ENCODE data around the gene PLCG2. TPM values are rescaled to one million over a fixed set of nuclear protein-coding genes. Genes with fewer than 3 reads are reported as not detected.

PLCG2 gene
- polyA plus RNA-seq, 1 donor from 2014 or later, result 123 TPM

GRCh38 chr16:81888520-81889394 is 109.7 kb downstream of the PLCG2 start:
- H3K9me3 Mint-ChIP-seq, result no peaks in the 10 kb centered on the region

GRCh38 chr16:81891736-81892364 is 112.8 kb downstream of the PLCG2 start:
- H3K27me3 Mint-ChIP-seq, result no peaks in the 10 kb centered on the region
- no peaks in the 10 kb centered on the region for H3K9me3 Mint-ChIP-seq
- H3K27ac Mint-ChIP-seq, result peak overlapping the region; percentile 23 to 51 (median 34)
- H3K36me3 Mint-ChIP-seq, result peaks cover 8% of the 10 kb centered on the region
- no peak overlapping the region for H3K4me3 Mint-ChIP-seq
- peaks cover 0 to 4% (median 2%) of the 10 kb centered on the region in 3 donors for H3K4me1 Mint-ChIP-seq

More at GRCh38 chr16:81888520-81889394, 109.7 kb downstream of the PLCG2 start:
- H3K4me3 Mint-ChIP-seq, result no peak overlapping the region
- peaks cover 4% of the 10 kb centered on the region for H3K36me3 Mint-ChIP-seq
- H3K27ac Mint-ChIP-seq, result peak overlapping the region in 1 of 3 donors; percentile 43
- H3K27me3 Mint-ChIP-seq, result no peaks in the 10 kb centered on the region
- peaks cover 4 to 10% (median 6%) of the 10 kb centered on the region in 3 donors for H3K4me1 Mint-ChIP-seq

GRCh38 chr16:81894592-81894991 is 115.5 kb downstream of the PLCG2 start:
- Mint-ChIP-seq H3K4me1 (no peaks in the 10 kb centered on the region), H3K4me3 (no peak overlapping the region), H3K27me3 (no peaks in the 10 kb centered on the region), H3K9me3 (no peaks in the 10 kb centered on the region), H3K27ac (no peak overlapping the region), H3K36me3 (peaks cover 6% of the 10 kb centered on the region)

- H3K36me3 Mint-ChIP-seq, result peaks cover 5% of the 10 kb centered on the region
- H3K4me1 Mint-ChIP-seq, result no peaks in the 10 kb centered on the region
- peak overlapping the region in 2 of 3 donors; percentile 27 to 67 for H3K27ac Mint-ChIP-seq
- H3K4me3 Mint-ChIP-seq, result no peak overlapping the region
- H3K9me3 Mint-ChIP-seq, result no peaks in the 10 kb centered on the region
- no peaks in the 10 kb centered on the region for H3K27me3 Mint-ChIP-seq
Observed at GRCh38 chr16:81896902-81897301, 117.8 kb downstream of the PLCG2 start.

GRCh38 chr16:81899601-81900000 is 120.5 kb downstream of the PLCG2 start:
- Mint-ChIP-seq H3K36me3 (peaks cover 8% of the 10 kb centered on the region), H3K4me3 (no peak overlapping the region), H3K4me1 (peaks cover 0 to 4% (median 0%) of the 10 kb centered on the region in 3 donors)

GRCh38 chr16:81900014-81900413 is 120.9 kb downstream of the PLCG2 start:
- Mint-ChIP-seq H3K9me3 (no peaks in the 10 kb centered on the region), H3K27me3 (no peaks in the 10 kb centered on the region), H3K36me3 (peaks cover 8% of the 10 kb centered on the region), H3K4me1 (peaks cover 0 to 4% (median 0%) of the 10 kb centered on the region in 3 donors), H3K27ac (no peak overlapping the region), H3K4me3 (no peak overlapping the region)

More at GRCh38 chr16:81899601-81900000, 120.5 kb downstream of the PLCG2 start:
- H3K27me3 Mint-ChIP-seq, result no peaks in the 10 kb centered on the region
- no peak overlapping the region for H3K27ac Mint-ChIP-seq
- no peaks in the 10 kb centered on the region for H3K9me3 Mint-ChIP-seq

GRCh38 chr16:81900456-81900855 is 121.4 kb downstream of the PLCG2 start:
- Mint-ChIP-seq H3K9me3 (no peaks in the 10 kb centered on the region), H3K27ac (no peak overlapping the region), H3K4me1 (peaks cover 0 to 4% (median 0%) of the 10 kb centered on the region in 3 donors), H3K27me3 (no peaks in the 10 kb centered on the region), H3K36me3 (peaks cover 8% of the 10 kb centered on the region), H3K4me3 (no peak overlapping the region)

GRCh38 chr16:81901484-81901883 is 122.4 kb downstream of the PLCG2 start:
- Mint-ChIP-seq H3K27me3 (no peaks in the 10 kb centered on the region), H3K27ac (no peak overlapping the region), H3K9me3 (no peaks in the 10 kb centered on the region), H3K4me3 (peak overlapping the region in 1 of 4 donors; percentile 37), H3K4me1 (peaks cover 0 to 4% (median 0%) of the 10 kb centered on the region in 3 donors), H3K36me3 (peaks cover 8% of the 10 kb centered on the region)

GRCh38 chr16:81902025-81902424 is 122.9 kb downstream of the PLCG2 start:
- H3K36me3 Mint-ChIP-seq, result peaks cover 4% of the 10 kb centered on the region
- H3K9me3 Mint-ChIP-seq, result no peaks in the 10 kb centered on the region
- no peaks in the 10 kb centered on the region for H3K27me3 Mint-ChIP-seq
- peaks cover 0 to 4% (median 0%) of the 10 kb centered on the region in 3 donors for H3K4me1 Mint-ChIP-seq
- H3K4me3 Mint-ChIP-seq, result no peak overlapping the region
- H3K27ac Mint-ChIP-seq, result no peak overlapping the region

- Mint-ChIP-seq H3K27ac (no peak overlapping the region), H3K4me1 (peaks cover 0 to 6% (median 0%) of the 10 kb centered on the region in 3 donors), H3K36me3 (peaks cover 4% of the 10 kb centered on the region), H3K9me3 (no peaks in the 10 kb centered on the region), H3K4me3 (no peak overlapping the region), H3K27me3 (no peaks in the 10 kb centered on the region)
Observed at GRCh38 chr16:81904320-81904719, 125.2 kb downstream of the PLCG2 start.

GRCh38 chr16:81905277-81905676 is 126.2 kb downstream of the PLCG2 start:
- Mint-ChIP-seq H3K4me3 (peak overlapping the region in 1 of 4 donors; percentile 23), H3K27ac (no peak overlapping the region)

GRCh38 chr16:81907681-81908080 is 128.6 kb downstream of the PLCG2 start:
- peaks cover 8% of the 10 kb centered on the region for H3K36me3 Mint-ChIP-seq
- H3K27me3 Mint-ChIP-seq, result no peaks in the 10 kb centered on the region
- no peaks in the 10 kb centered on the region for H3K9me3 Mint-ChIP-seq
- H3K4me1 Mint-ChIP-seq, result peaks cover 0 to 5% (median 0%) of the 10 kb centered on the region in 3 donors
- peak overlapping the region in 2 of 3 donors; percentile 53 to 59 for H3K27ac Mint-ChIP-seq
- H3K4me3 Mint-ChIP-seq, result no peak overlapping the region

More at GRCh38 chr16:81905277-81905676, 126.2 kb downstream of the PLCG2 start:
- Mint-ChIP-seq H3K27me3 (no peaks in the 10 kb centered on the region), H3K36me3 (peaks cover 4% of the 10 kb centered on the region), H3K9me3 (no peaks in the 10 kb centered on the region), H3K4me1 (peaks cover 0 to 6% (median 0%) of the 10 kb centered on the region in 3 donors)

- no peaks in the 10 kb centered on the region for H3K9me3 Mint-ChIP-seq
- H3K27me3 Mint-ChIP-seq, result no peaks in the 10 kb centered on the region
- no peak overlapping the region for H3K4me3 Mint-ChIP-seq
- H3K27ac Mint-ChIP-seq, result peak overlapping the region in 2 of 3 donors; percentile 48 to 77
- peaks cover 8% of the 10 kb centered on the region for H3K36me3 Mint-ChIP-seq
- peaks cover 0 to 2% (median 0%) of the 10 kb centered on the region in 3 donors for H3K4me1 Mint-ChIP-seq
Observed at GRCh38 chr16:81908466-81909262, 129.6 kb downstream of the PLCG2 start.

GRCh38 chr16:81910366-81910885 is 131.3 kb downstream of the PLCG2 start:
- Mint-ChIP-seq H3K9me3 (no peaks in the 10 kb centered on the region), H3K4me1 (peaks cover 0 to 2% (median 0%) of the 10 kb centered on the region in 3 donors), H3K36me3 (peaks cover 5% of the 10 kb centered on the region), H3K4me3 (no peak overlapping the region), H3K27me3 (no peaks in the 10 kb centered on the region), H3K27ac (peak overlapping the region in 2 of 3 donors; percentile 53 to 74)
